ENCODE data around the gene PTH1R. TPM values are rescaled to one million over a fixed set of nuclear protein-coding genes. Genes with fewer than 3 reads are reported as not detected.

The PTH1R gene
- total RNA-seq, 1 experiment from 2014 or later: 0.32 TPM

- no TSS peak for BruUV-seq (replicated peaks)
- peak overlapping the region; percentile 41 for H3K9ac ChIP-seq (ENCODE audit: low read length)
- H2AFZ ChIP-seq (ENCODE audit: low read depth, low read length, poor library complexity, severe bottlenecking): no peak overlapping the region
- RAD21 ChIA-PET (ENCODE audit: low non-redundant PET in 1 of 2, low total read pairs in 2 of 2, uncharacterized antibody in 2 of 2, unreplicated experiment in 2 of 2): interaction anchor here in 1 of 2 experiments (1.0 kb wide), 1 partner anchor 41 kb away, joined by 3 read pairs; the partner anchor contains the start of gene CCDC12
- intact Hi-C loops (cut with micrococcal nuclease): loop anchor here (5.0 kb wide), 1 partner anchor 41 kb away; the partner anchor contains the start of genes CCDC12 and NBEAL2
- peak overlapping the region; percentile 56 for H3K4me2 ChIP-seq (ENCODE audit: low read length)
- H3K79me2 ChIP-seq (ENCODE audit: insufficient read depth, low read length): peaks cover 97% of the 10 kb centered on the region
- no peak for DNase-seq (ENCODE audit: low read depth, low spot score)
- CTCF ChIA-PET: interaction anchor here (0.7 to 3.5 kb wide), 9 partner anchors 8 to 62 kb away, joined by 3 to 16 read pairs (median 5); partner anchors contain the start of genes CCDC12 and NBEAL2
- TF ChIP-seq, protein P1, sequence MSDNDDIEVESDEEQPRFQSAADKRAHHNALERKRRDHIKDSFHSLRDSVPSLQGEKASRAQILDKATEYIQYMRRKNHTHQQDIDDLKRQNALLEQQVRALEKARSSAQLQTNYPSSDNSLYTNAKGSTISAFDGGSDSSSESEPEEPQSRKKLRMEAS (IDR thresholded peaks at IDR 0.05): no peak
- no peak for TF ChIP-seq EZH2 (IDR thresholded peaks at IDR 0.05)
- no peak overlapping the region for H3K4me3 ChIP-seq (replicated peaks in 1 of 2; ENCODE audit: low read depth in 1 of 2, low read length in 2 of 2)
- H3K36me3 ChIP-seq (ENCODE audit: control insufficient read depth in 1 of 2, insufficient read depth in 2 of 2, low read length in 2 of 2): peaks cover 8 to 22% of the 10 kb centered on the region in 2 experiments; a peak in 2 of 4 replicates
- POLR2A ChIA-PET: interaction anchor here (1.2 kb wide), 1 partner anchor 445 kb away, joined by 4 read pairs; the partner anchor contains the start of gene PTPN23
- H3K27ac ChIP-seq (ENCODE audit: low read depth, low read length): peak overlapping the region; percentile 53
- no peaks in the 10 kb centered on the region for H3K9me3 ChIP-seq (ENCODE audit: control insufficient read depth in 1 of 2, insufficient read depth in 1 of 2, low read depth in 1 of 2, low read length in 2 of 2)
- H3K27me3 ChIP-seq (ENCODE audit: insufficient read depth, low read length): no peaks in the 10 kb centered on the region
- ATAC-seq: no peak
- H4K20me1 ChIP-seq (ENCODE audit: insufficient read depth): peaks cover 7% of the 10 kb centered on the region; the same call in 1 of the 2 replicates
- peaks cover 53 to 71% of the 10 kb centered on the region in 2 experiments for H3K4me1 ChIP-seq (ENCODE audit: control insufficient read depth in 1 of 2, insufficient read depth in 2 of 2, low read length in 2 of 2)
- H3K9me2 ChIP-seq (ENCODE audit: insufficient read depth): no peaks in the 10 kb centered on the region
Measured at GRCh38 chr3:46935989-46936558, 58.6 kb downstream of the PTH1R start.

DNA sequence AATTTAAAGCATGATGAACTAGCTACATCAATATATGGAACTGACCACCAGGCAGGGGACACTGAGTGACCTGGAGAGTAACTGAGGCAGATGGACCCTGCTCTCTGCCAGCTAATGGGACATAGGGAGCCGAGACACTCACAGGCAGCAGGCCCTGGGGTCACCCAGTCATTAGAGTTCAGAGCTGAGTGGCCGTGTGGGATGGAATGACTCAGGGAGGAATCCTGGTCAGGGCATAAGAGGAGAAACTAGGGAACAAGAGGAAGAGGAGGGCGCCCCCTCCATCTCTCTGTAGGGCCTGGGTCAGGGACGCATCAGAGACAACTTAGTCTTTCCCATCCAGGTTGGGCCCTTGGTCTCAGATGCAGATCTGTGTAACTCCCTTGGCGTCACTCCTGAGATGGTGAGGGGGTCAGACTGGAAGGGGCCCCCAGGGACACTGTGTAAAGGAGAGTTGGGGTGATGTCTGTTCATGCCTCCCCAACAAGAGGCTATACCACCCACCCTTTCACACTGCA, 59.3 kb downstream of the PTH1R start:
- RAD21 ChIA-PET (ENCODE audit: low non-redundant PET in 1 of 2, low total read pairs in 2 of 2, uncharacterized antibody in 2 of 2, unreplicated experiment in 2 of 2): no interaction called here
- Histone ChIP-seq H3K4me2 (ENCODE audit: low read length) (peak overlapping the region; percentile 56), H3K9me3 (ENCODE audit: control insufficient read depth in 1 of 2, insufficient read depth in 1 of 2, low read depth in 1 of 2, low read length in 2 of 2) (no peaks in the 10 kb centered on the region), H3K79me2 (ENCODE audit: insufficient read depth, low read length) (peaks cover 96% of the 10 kb centered on the region), H3K4me1 (ENCODE audit: control insufficient read depth in 1 of 2, insufficient read depth in 2 of 2, low read length in 2 of 2) (peaks cover 45 to 64% of the 10 kb centered on the region in 2 experiments), H3K4me3 (replicated peaks in 1 of 2; ENCODE audit: low read depth in 1 of 2, low read length in 2 of 2) (no peak overlapping the region), H2AFZ (ENCODE audit: low read depth, low read length, poor library complexity, severe bottlenecking) (no peak overlapping the region), H4K20me1 (ENCODE audit: insufficient read depth) (peaks cover 7% of the 10 kb centered on the region; the same call in 1 of the 2 replicates), H3K27me3 (ENCODE audit: insufficient read depth, low read length) (no peaks in the 10 kb centered on the region), H3K36me3 (ENCODE audit: control insufficient read depth in 1 of 2, insufficient read depth in 2 of 2, low read length in 2 of 2) (peaks cover 8 to 22% of the 10 kb centered on the region in 2 experiments; a peak in 2 of 4 replicates), H3K9ac (ENCODE audit: low read length) (0 out of 2 replicates have a peak overlapping the region, but pooled peaks have one; percentile 41), H3K9me2 (ENCODE audit: insufficient read depth) (no peaks in the 10 kb centered on the region), H3K27ac (ENCODE audit: low read depth, low read length) (peak overlapping the region; percentile 53; the same call in 1 of the 2 replicates)
- DNase-seq (ENCODE audit: low read depth, low spot score) (no peak), ATAC-seq (no peak)
- intact Hi-C loops (cut with micrococcal nuclease): loop anchor here (5.0 kb wide), 1 partner anchor 41 kb away; the partner anchor contains the start of genes CCDC12 and NBEAL2
- TF ChIP-seq CBX3 (IDR thresholded peaks at IDR 0.05; ENCODE audit: low read depth) (no peak), POLR2A (IDR thresholded peaks at IDR 0.05; ENCODE audit: borderline replicate concordance, extremely low read depth, insufficient read depth, insufficient read length) (no peak), SP1 (IDR thresholded peaks at IDR 0.05; ENCODE audit: low read depth) (no peak), EZH2 (IDR thresholded peaks at IDR 0.05) (no peak), POLR2AphosphoS5 (IDR thresholded peaks at IDR 0.05; ENCODE audit: low read depth, low read length) (no peak)
- CTCF ChIA-PET: interaction anchor here (1.1 to 3.5 kb wide), 4 partner anchors 11 to 39 kb away, joined by 4 to 16 read pairs (median 6); partner anchors contain the start of gene CCDC12
- BruUV-seq (replicated peaks): no TSS peak
- POLR2A ChIA-PET: no interaction called here

Measured in HCT116 (cell line).